ENCODE data around the gene KIAA0232.

The KIAA0232 gene

GRCh38 chr4:6782147-6782845 lies at the start of gene KIAA0232:
TSS of gene KIAA0232 (plus strand) at chr4:6782727. CDS start at chr4:6824454, 41,727 bp downstream.
- DNase-seq: peak; percentile 88 to 90

- DNase-seq: no peak
These were observed 49.0 kb upstream of the KIAA0232 start for GRCh38 chr4:6733358-6734164.

- DNase-seq: no peak
These were observed 48.3 kb upstream of the KIAA0232 start for GRCh38 chr4:6734165-6734786.

GRCh38 chr4:6739920-6740319 lies 42.6 kb upstream of the KIAA0232 start:
- DNase-seq: no peak

- DNase-seq: no peak
These were observed 42.2 kb upstream of the KIAA0232 start for GRCh38 chr4:6740347-6740746.

GRCh38 chr4:6742507-6742906 lies 40.0 kb upstream of the KIAA0232 start:
- DNase-seq: no peak

- DNase-seq: no peak
These were observed 39.5 kb upstream of the KIAA0232 start for GRCh38 chr4:6742989-6743388.

- DNase-seq: no peak
These were observed 35.7 kb upstream of the KIAA0232 start for GRCh38 chr4:6746721-6747293.

- no peak for DNase-seq
These were observed 35.1 kb upstream of the KIAA0232 start for GRCh38 chr4:6747294-6748051.

GRCh38 chr4:6748286-6748685 lies 34.2 kb upstream of the KIAA0232 start:
- DNase-seq: no peak

GRCh38 chr4:6749340-6750171 lies 33.0 kb upstream of the KIAA0232 start:
- DNase-seq: no peak

- no peak for DNase-seq
These were observed 32.0 kb upstream of the KIAA0232 start for GRCh38 chr4:6750286-6751221.

GRCh38 chr4:6751611-6752485 lies 30.7 kb upstream of the KIAA0232 start:
- DNase-seq: no peak

- DNase-seq: no peak
These were observed 30.1 kb upstream of the KIAA0232 start for GRCh38 chr4:6752486-6752829.

GRCh38 chr4:6753103-6753560 lies 29.4 kb upstream of the KIAA0232 start:
- no peak for DNase-seq

- no peak for DNase-seq
These were observed 28.6 kb upstream of the KIAA0232 start for GRCh38 chr4:6753891-6754290.

- no peak for DNase-seq
These were observed 27.9 kb upstream of the KIAA0232 start for GRCh38 chr4:6754481-6755087.

- DNase-seq: no peak
These were observed 27.3 kb upstream of the KIAA0232 start for GRCh38 chr4:6755088-6755753.

Measured in activated CD4-positive, alpha-beta T cell treated with anti-CD3 and anti-CD28 coated beads, Interleukin-2, amount 50 U/mL, for 48 hours (primary cell).